Breast epithelium (tissue), 3 donors: Measurements from ENCODE around the gene TMCC2.

Source experiments
- POLR2A ChIP-seq: fragments of 450-650 bp; IDR thresholded peaks from one replicate; pipeline ENCODE4 v1.6.1; 2016; ENCODE audit warnings: antibody characterized with exemption, mild to moderate bottlenecking, moderate library complexity
- TF ChIP-seq, protein P1 (sequence below), 3 donors: fragments of 450-650 bp; IDR thresholded peaks; one replicate each; pipeline ENCODE4 v1.5.1; 2016 to 2017; ENCODE audit warnings: antibody characterized with exemption in 3 of 3, mild to moderate bottlenecking in 3 of 3, moderate library complexity in 3 of 3

DNA sequence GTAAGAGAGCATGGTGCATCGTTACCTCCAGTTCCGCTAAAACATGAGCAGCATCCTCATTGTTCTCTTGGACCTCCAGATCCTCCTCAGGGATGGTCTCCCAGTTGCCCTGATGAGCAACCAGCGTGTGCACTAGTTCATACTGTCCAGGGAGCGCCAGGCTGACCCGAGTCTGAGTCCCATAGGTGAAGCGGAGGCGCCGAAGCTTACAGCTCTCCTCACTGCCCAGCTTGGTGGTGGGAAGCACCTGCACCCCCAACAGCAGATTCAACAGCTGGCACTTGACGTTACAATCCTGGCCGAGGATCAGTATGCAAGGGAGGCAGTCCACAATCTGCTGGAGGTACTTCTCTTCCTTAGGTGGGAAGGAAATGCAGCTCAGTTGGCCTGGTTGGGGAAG lies 40.3 kb upstream of the TMCC2 start:
- TF ChIP-seq, protein P1, sequence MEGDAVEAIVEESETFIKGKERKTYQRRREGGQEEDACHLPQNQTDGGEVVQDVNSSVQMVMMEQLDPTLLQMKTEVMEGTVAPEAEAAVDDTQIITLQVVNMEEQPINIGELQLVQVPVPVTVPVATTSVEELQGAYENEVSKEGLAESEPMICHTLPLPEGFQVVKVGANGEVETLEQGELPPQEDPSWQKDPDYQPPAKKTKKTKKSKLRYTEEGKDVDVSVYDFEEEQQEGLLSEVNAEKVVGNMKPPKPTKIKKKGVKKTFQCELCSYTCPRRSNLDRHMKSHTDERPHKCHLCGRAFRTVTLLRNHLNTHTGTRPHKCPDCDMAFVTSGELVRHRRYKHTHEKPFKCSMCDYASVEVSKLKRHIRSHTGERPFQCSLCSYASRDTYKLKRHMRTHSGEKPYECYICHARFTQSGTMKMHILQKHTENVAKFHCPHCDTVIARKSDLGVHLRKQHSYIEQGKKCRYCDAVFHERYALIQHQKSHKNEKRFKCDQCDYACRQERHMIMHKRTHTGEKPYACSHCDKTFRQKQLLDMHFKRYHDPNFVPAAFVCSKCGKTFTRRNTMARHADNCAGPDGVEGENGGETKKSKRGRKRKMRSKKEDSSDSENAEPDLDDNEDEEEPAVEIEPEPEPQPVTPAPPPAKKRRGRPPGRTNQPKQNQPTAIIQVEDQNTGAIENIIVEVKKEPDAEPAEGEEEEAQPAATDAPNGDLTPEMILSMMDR (IDR thresholded peaks at IDR 0.05) = no peak
- no peak for TF ChIP-seq POLR2A
